ENCODE data around the gene TXN. TPM values are rescaled to one million over a fixed set of nuclear protein-coding genes. Genes with fewer than 3 reads are reported as not detected.

TXN gene
- total RNA-seq, 1 experiment from 2014 or later, result 280 TPM

GRCh38 chr9:110220809-110221208 lies 35.5 kb downstream of the TXN start:
- Histone ChIP-seq H3K14ac (ENCODE audit: insufficient read depth, low read length) (no peak overlapping the region), H4K91ac (ENCODE audit: insufficient read length, low read depth, low read length) (no peak overlapping the region), H3K23ac (ENCODE audit: insufficient read length, low read depth, low read length) (no peak overlapping the region), H2BK5ac (ENCODE audit: insufficient read length, low read length) (no peak overlapping the region), H2BK120ac (ENCODE audit: low read depth, low read length, poor library complexity, severe bottlenecking) (no peak overlapping the region), H4K8ac (replicated peaks; ENCODE audit: insufficient read length, low read depth, low read length) (no peak overlapping the region), H3K4me1 (ENCODE audit: insufficient read depth, low read length) (peaks cover 2% of the 10 kb centered on the region; the same call in 1 of the 2 replicates), H3K27me3 (ENCODE audit: insufficient read depth, low read length) (no peaks in the 10 kb centered on the region), H3K18ac (ENCODE audit: insufficient read length, low read depth, low read length) (no peak overlapping the region), H2BK12ac (ENCODE audit: insufficient read length, low read depth, low read length) (no peak overlapping the region), H2BK20ac (ENCODE audit: low read depth, low read length, poor library complexity, severe bottlenecking) (no peak overlapping the region), H2AFZ (ENCODE audit: low read length) (no peak overlapping the region), H3T11ph (ENCODE audit: low read length) (no peak overlapping the region), H3K79me1 (ENCODE audit: insufficient read depth, low read depth, low read length, poor library complexity, severe bottlenecking) (no peaks in the 10 kb centered on the region), H3K56ac (ENCODE audit: insufficient read length, low read depth, low read length) (no peak overlapping the region), H3K4ac (ENCODE audit: low read depth, low read length) (no peak overlapping the region), H2BK15ac (ENCODE audit: low read depth, low read length) (no peak overlapping the region), H4K20me1 (ENCODE audit: control insufficient read depth, insufficient read depth, insufficient read length) (no peaks in the 10 kb centered on the region), H3K9ac (ENCODE audit: extremely low read depth, insufficient read length, low read length) (no peak overlapping the region), H3K9me3 (ENCODE audit: control insufficient read depth, low read depth, low read length) (no peaks in the 10 kb centered on the region), H2AK5ac (ENCODE audit: insufficient read length, low read length) (no peak overlapping the region), H3K27ac (ENCODE audit: insufficient read length, low read depth, low read length) (no peak overlapping the region), H4K5ac (ENCODE audit: insufficient read length, low read depth, low read length) (no peak overlapping the region), H3K79me2 (ENCODE audit: insufficient read depth, low read length) (no peaks in the 10 kb centered on the region; the same call in 1 of the 2 replicates), H3K23me2 (ENCODE audit: insufficient read length, low read depth, low read length, poor library complexity, severe bottlenecking) (no peaks in the 10 kb centered on the region), H3K4me2 (ENCODE audit: insufficient read depth, insufficient read length, low read length) (no peak overlapping the region)
- no peaks in the 10 kb centered on the region for H3K36me3 Mint-ChIP-seq (ENCODE audit: insufficient read depth in 1 of 3, low read depth in 3 of 3)
- peaks cover 0 to 3% of the 10 kb centered on the region in 2 experiments; a peak in 1 of 5 replicates for H3K9me3 Mint-ChIP-seq
- no CpG with 5 or more reads among the region's 3 CpGs for WGBS (ENCODE audit: extremely low coverage, insufficient read length, low lambda C conversion rate)
- no peak overlapping the region for H3K27ac Mint-ChIP-seq
- TF ChIP-seq CTCF (conservative IDR thresholded peaks at IDR 0.05), result no peak
- DNase-seq, result no peak
- peaks cover 13 to 15% of the 10 kb centered on the region in 2 experiments for H3K4me1 Mint-ChIP-seq
- peaks cover 2% of the 10 kb centered on the region; the same call in 1 of the 2 replicates for H3K27me3 Mint-ChIP-seq (ENCODE audit: low read depth)
- no peak overlapping the region for H3K4me3 Mint-ChIP-seq

All from H9 (cell line).